HG02852 (cell line): Measurements from ENCODE around the gene SEPTIN2.
"Not testable (repeated sequence)": the region's sequence is repeated elsewhere in the genome, so short reads cannot be mapped to it uniquely, and the experiment has no call there.

Source experiments
- ATAC-seq: cut with Tn5 transposase; IDR thresholded peaks from one replicate; pipeline ENCODE4 v1.9.1; 2021; ENCODE audit warnings: mild to moderate bottlenecking, moderate library complexity; ENCODE audit not compliant: unreplicated experiment

SEPTIN2 gene

DNA sequence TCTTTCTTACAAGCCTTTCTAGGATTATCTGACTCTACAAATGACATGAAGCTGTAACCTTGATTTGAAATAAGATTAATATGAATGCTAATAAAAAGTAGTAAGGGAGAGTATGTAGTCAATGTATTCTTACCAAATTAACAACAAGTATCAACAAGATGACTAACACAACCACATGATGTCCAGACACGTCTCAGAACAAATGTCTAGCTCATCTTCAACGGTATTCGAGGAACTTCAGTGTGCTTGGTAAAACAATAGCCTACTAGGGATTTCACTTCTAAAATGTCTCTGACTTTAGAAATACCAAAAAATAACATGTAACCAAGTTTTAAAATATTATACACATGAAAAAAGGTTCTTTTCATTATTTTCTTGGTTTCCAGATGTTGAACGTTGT is 3.6 kb upstream of the SEPTIN2 start:
- no peak for ATAC-seq

- no peak for ATAC-seq
Measured at GRCh38 chr2:241313543-241314095, 2.1 kb upstream of the SEPTIN2 start.

DNA sequence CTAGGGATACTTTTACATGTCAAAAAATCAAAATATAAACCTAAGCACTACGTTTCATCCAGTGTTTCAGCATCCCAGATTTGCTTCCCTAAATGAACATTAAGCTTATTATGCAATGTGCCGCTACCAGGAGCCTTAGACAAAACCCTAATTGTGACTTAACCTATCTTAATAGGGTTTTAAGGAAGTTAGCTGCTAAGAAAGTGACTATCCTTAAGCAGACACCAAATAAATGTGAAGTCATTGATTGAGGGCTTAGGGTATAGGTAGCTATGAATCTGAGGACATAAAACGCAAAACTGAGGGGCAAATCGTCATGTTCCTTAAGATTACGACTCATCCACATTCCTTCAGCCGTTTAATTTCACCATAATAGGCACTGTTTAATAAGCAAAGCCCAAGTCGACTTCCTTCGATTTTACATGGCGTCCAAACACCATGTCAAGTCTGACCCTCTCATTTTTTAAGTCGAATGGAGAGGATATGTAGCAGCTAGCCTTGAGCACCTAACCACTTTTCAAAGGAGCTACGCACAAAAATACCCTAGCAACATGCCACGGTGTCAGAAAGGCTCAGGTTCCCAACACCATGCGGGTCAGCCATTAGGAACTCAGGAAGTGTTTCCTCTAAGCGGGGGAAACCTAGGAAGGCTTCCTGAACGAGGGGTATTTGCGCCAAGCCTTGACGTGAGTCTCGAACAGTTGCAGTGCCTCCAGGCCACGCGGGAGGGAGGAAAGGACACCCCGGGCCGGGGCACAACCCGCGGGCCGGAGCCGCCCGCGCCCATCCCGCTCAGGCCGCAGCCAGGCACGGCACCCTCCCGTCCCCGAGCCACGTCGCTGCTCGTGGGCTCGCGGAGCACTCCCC is 1.3 kb upstream of the SEPTIN2 start:
- no peak for ATAC-seq

DNA sequence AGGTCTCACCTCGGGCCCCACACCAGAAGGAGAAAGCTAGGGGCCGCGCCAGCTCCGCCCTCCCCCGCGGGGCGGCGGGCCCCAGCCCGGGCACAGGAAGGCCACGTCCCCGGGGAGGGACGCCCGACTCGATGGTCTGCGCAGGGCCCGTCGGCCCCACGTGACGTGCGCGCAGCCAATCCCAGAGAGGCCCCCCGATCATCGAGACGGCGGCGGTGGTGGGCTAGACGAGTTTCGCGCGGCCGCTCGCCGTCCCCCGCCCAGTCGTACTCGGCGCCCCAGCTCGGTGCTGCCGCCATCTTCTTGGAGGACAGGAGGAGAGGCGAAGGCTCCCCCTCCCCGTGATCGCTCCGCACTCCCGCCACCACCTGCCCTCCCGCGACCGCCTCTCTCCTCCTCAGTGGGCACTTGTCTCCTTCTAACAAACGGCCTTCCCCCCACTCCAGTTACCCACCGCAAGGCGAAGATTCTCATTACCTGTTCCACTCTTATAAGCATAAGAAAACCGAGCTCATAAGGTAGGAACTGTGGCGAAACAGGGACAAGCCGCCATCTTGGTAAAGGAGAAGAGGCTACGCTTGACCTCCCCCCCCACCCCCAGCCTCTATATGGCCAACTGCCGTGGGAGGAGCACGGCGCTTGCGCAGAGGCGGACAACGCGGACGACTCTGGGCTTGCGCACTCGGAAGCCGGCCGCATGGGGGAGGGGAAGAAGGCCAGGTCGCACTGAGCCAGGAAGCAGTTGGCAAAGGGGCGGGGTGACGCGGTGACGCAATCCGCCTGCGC is 439 bp upstream of the SEPTIN2 start, which contains the start of gene HDLBP:
Gene HDLBP, minus strand, starts transcription at position 580 of the 786 bp plus-strand sequence. CDS start 48,803 bp downstream, outside the sequence.
- ATAC-seq, result peak; percentile 66

DNA sequence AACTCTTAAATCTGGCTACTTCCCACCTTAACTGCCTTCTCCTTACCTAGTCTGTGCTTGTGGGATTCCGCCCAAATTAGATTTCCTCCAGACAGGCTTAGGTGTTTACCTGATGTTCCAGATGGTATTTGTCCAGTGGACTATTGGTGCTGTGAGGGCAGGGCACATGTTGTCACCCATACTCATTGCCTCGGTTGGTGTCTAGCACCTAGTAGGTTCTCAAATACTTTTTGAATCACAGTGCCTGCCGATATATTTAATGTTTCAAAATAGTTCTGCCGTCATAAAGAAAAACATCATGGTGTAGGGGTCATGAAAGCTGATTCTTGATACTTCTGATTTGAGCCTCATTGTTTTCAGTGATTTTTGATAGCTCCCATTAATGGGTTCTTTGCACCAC is 1.1 kb downstream of the SEPTIN2 start:
- ATAC-seq, result no peak

DNA sequence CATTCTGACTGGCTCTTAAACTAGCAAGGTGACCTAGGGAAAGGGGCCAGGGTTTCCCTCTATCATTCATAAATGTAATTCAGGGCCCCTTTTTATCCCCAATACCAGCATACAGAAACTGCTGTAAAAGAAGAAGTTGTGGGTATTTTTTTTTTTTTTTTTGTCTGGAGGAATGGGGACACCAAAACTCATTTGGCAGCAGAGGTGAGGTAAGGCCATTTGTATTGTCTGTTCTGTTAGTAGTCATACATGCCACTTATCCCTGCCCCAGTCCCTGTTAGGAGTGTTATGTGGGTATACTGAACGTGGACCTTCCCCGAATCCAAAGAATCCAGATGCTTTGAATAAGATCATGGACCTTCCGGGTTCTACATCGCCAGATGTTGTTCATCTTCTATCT is 1.7 kb downstream of the SEPTIN2 start:
- ATAC-seq, result no peak

- not testable (repeated sequence) for ATAC-seq
Measured at GRCh38 chr2:241318830-241319229, 3.1 kb downstream of the SEPTIN2 start.

- ATAC-seq, result no peak
Measured at GRCh38 chr2:241320394-241320793, 4.7 kb downstream of the SEPTIN2 start.

- ATAC-seq, result no peak
Measured at GRCh38 chr2:241321033-241321432, 5.3 kb downstream of the SEPTIN2 start.

DNA sequence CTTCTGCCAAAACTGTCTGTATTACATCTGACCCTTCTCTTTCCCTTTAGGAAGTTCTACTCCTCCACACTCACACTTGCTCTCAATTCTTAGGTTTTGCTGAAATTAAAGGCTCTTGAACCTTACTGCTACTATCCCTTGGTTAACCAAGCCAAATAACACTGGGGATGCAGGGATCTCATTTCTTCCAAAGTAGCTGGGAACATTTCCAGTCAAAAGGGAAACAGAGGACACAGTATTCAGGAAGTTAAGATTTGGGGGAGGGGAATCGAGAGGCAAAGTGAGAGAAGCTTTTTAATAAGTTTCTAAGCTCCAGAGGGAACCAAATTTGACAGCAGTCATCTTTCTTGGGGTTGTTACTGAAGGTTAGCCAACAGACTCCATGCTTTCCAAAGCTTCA is 6.2 kb downstream of the SEPTIN2 start:
- ATAC-seq, result no peak

DNA sequence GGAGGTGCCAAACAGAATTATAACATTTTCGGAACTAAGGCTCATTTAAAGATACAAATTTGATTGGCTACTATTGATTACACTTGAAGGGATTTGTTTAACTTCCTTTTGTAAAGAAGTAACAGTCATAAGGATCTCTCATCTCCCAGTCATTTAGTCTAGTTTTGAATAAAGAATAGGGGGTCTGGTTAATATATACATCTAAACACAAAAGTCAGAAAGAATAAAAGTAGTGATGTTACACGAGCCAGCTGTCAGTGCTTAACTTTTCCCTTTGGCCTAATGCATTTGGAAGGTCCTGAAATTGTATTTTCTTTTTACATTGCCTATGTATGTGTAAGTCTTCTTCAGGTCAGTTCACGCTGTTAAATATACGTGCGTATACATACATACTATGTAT is 8.1 kb downstream of the SEPTIN2 start:
- no peak for ATAC-seq

GRCh38 chr2:241324775-241325174 is 9.1 kb downstream of the SEPTIN2 start:
- no peak for ATAC-seq

DNA sequence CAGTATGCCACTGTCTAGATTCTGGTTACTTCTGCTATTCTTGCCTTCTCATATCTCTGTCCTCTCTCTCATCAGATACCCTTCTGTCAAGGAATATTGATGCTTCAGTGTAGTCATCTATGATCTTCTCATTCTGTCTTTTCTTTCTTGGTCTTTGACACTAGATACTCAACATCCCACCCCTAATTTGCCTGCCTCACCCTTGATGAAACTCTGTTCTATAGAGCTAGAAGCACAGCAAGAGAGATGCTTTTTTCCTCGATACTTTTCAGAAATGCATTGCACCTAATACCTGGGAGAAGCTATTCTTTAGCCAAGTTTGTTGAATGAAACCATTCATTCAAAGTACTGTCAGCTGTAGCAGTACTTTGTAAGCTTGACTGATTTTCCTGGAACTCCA is 9.5 kb downstream of the SEPTIN2 start:
- ATAC-seq, result no peak

GRCh38 chr2:241329669-241330615 is 14.2 kb downstream of the SEPTIN2 start:
- ATAC-seq, result no peak

DNA sequence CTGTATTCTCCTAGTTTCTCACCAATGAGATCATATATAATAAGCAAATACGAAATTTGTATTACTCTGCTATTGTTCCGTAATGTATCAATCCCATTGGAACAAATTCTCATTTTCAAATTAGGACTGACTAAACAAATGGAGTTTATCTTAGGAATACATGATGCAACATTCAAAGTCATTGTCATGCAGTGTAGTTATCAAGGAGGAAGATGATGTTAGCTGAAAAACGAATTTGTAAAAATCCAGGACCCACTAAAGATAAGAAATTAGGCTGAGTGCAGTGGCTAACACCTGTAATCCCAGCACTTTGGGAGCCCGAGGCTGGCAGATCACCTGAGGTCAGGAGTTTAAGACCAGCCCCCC is 14.9 kb downstream of the SEPTIN2 start:
- ATAC-seq, result no peak

DNA sequence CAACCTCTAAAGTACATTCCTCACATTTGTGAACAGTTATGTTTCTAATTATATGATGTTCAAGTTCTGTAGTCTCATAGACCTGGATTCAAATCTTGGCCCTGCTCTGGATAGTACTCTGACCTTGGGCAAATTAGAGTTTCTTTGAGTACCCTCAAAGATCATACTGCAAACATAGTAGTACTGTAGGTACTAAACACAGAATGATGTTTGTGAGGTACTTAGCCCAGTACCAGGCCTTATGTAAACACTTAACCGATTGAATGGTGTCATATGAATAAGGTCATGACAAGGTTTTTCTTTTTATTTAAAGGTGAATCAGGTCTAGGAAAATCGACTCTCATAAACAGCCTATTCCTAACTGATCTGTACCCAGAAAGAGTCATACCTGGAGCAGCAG is 19.1 kb downstream of the SEPTIN2 start:
- ATAC-seq, result no peak

DNA sequence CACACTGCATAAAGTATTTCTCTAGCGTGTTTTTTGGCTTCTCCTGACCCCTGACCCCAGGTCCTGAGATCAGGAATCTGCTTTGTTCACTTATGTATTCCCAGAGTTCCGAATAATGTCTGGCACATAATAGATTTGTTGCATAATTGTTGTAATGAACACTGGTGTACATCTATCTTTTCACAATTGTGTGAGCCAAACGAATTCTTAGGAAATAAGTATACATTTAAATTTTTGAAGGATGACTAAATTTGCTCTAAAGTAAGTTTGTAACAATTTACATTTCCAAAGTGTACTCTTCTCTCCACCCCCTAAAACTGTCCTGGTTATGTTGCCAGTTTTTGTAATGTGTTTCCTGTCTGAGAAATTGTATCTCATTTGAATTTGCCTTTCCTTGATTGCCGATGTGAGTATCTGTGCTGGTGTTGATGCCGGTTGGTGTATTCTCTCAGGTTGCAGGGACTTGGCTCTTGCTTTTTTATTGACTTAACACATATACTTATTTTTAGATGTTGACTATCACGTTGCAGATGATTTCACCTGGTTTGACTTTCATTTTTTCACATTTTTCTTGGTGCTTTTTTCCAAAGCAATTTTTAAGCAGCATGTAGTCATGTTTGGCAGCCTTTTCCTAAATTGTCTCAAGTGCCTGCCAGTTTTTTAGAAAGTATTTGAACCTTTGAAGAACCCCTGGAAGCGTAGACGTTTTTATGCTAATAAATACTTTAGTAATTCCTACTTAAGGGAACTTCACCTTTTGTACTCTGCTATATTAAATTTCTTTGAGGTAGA is 24.3 kb downstream of the SEPTIN2 start:
- no peak for ATAC-seq

GRCh38 chr2:241340631-241341163 is 25.0 kb downstream of the SEPTIN2 start:
- no peak for ATAC-seq

- no peak for ATAC-seq
Measured at GRCh38 chr2:241344925-241345651, 29.4 kb downstream of the SEPTIN2 start.
